ENCODE data around the gene CTDSPL. TPM values are rescaled to one million over a fixed set of nuclear protein-coding genes. Genes with fewer than 3 reads are reported as not detected.
A peak's percentile ranks its signal among the peaks of the same experiment; 100 is the strongest.

The CTDSPL gene
- total RNA-seq, 2 donors from 2014 or later: 75.5 to 80.0 TPM

DNA sequence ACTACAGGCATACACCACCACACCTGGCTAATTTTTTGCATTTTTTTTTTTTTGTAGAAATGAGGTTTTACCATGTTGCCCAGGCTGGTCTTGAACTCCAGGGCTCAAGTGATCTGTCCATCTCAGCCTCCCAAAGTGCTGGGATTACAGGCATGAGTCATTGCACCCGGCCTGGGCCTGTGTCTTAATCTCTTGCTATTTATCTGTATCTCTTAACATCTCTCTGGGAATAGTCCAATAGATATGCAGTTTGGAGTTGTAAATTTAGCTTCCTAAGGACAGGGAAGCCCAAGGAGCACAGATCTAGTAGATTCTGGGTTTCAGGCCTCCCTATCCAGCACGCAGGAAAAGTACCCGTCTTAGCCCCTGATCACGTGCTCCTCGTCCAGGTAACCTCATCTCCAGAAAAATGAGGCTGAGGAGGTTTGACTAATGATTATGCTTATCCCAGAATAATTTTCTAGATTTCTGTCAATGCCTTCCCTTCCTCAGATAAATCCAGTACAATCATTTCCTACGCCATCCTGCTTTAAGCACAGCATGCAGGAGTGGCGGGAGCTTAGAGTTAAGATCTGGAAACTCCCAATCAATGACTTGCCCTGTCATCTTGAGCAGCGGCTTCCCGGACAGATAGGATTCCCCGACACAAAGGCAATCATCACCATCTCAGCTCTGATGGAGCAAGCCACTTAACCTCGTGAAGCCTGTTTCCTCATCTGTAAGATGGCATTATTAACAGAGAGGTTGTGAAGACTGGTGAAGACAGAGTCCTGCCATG, 12.3 kb upstream of the CTDSPL start:
- intact Hi-C loops (cut with DNase I, micrococcal nuclease): no loop called here
- ATAC-seq (no peak), DNase-seq (no peak)

DNA sequence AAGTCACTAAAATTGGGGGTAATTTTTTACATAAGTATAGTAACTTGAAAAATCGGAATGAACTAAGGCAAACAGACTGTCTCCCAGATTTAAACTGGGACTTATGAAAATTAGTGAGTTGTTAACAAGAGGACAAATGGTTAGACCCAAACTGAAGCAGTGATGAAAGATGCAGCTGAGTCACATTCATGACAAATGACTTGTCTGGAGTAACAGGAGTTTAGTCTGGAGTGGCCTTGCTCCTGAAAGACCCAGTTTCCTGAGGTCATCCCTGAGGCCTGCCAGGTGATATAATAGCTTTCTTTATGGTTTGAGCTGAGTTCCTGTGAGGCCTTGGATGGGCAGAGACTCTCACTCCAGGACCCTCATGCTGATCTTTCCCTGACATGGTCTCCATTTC, 9.6 kb upstream of the CTDSPL start:
- ATAC-seq: no peak
- intact Hi-C loops (cut with DNase I, micrococcal nuclease): no loop called here
- no peak for DNase-seq

DNA sequence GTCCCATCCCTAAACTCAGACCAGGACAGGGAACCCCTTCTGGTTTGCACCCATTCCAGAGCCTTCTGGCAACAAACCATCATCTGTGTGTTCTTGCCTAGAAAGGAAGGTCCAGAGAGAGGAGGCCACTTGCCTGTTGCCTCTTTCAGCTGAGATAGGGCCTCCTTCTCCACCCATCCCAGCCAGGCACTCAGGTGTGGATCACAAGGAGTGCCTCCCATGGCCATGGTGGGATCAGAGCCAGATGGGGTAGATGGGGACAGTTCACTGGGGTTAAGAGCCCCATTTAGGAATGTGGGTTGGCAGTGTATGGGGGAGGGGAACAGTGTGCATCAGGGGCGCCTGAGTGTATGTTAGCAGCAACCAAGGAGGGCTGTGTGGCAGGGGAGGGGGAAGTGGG, 8.9 kb upstream of the CTDSPL start:
- intact Hi-C loops (cut with DNase I, micrococcal nuclease): no loop called here
- DNase-seq (no peak), ATAC-seq (no peak)

DNA sequence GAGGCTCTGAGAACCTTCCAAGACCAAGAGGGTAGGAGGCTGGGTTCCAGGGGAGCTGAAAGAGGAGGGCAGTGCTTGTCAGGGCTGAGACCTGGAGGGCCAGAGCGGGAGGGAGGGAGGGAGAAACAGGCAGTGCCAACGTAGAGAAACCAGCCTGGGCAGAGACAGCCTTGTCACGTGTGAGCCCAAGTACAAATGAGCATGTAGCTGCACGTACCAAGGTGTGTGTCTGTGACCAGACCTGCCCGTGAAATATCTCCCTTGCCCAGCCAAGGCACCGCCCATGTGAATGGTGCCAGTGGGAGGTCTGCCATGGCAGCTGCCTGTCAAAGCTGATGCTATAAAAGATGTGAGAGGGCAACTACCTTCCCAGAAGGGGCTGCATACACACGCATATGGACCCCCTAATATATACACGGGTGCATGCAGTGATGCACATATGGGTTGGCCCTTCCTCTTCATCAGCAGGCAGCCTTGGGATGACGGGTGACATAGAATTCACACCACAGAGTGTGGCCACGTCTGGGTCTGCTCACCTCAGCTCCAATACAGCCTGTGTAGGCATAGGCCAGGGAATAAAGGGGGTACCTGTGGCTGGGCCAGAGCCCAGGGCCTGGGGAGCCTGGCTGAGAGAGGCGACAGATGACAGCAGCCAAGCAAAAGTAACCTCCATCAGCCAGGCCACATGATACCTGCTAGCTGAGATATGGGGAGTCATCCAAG, 7.8 kb upstream of the CTDSPL start:
- peak; percentile 64 to 81 for DNase-seq
- ATAC-seq: peak; percentile 91
- intact Hi-C loops (cut with DNase I, micrococcal nuclease): loop anchor here in 1 of 2 donors (2.0 kb wide), 1 partner anchor 113 kb away; no protein-coding TSS in a partner anchor

DNA sequence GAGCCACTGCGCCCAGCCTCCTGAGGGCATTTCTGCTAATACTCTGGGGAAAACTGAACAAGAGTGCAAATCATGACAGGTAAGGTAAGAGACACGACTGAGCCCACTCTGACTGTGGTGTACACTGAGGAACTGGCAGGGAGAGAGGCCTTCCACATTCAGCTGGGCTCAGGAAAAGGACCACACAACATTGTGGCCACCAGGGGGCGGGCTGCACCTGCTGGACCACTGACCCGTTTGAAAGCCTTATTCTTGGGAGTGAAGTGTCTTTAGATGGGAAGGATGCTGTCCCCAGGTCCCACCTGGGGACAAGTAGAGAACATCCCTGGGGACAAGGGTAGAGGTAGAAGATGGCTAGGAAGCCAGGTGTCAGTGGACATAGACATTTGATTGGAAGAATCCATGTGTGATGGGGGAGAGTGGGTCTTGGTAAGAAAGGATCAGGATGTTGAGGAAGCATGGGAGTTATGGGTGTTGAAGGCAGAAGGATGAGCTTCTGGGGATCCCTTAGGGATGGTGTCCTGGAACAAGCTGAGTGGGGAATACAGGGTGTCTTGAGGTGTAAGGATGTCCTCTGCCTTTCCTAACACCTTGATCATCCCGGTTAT, 6.2 kb upstream of the CTDSPL start:
- ATAC-seq (peak; percentile 44), DNase-seq (peak; percentile 62 to 91)
- intact Hi-C loops (cut with DNase I, micrococcal nuclease): loop anchor here in 1 of 2 donors (2.0 kb wide), 1 partner anchor 111 kb away; no protein-coding TSS in a partner anchor

DNA sequence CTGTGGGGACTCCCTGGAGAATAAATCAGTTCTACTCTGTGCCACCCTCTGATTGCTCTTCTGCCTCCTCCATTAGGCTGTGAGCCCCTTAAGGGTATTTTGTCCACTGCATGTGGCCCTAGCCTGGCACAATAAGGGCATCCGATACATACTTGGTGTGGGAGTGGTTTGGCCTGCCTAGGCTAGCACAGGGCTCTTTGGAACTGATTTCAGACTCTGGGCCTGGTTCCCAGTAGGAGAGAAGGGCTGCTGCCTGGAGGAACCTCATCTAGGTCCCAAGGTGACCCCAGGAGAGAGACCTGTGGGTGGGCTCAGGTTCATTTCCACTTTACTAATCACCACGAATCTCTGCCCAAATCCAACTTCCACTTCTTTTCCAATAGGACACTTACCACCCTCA, 5.3 kb upstream of the CTDSPL start:
- no peak for ATAC-seq
- no peak for DNase-seq
- intact Hi-C loops (cut with DNase I, micrococcal nuclease): no loop called here

DNA sequence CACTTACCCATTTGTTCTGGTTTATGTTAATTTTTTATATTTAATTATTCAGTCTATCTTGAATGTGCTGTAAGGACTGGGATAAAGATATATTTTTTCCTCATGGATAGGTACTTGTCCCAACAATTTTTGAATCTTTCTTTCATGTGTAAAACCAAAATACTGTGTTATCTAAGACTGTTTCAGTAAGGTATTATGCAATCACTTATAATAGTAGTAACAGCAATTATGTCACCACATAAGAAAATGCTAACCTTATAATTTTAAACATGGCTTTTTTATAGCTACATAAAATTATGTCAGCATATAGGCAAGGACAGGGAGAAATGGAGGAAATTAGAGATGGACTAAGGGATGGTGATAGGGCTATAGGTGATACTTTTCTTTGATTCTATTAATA, 2.9 kb upstream of the CTDSPL start:
- ATAC-seq (no peak), DNase-seq (no peak)
- intact Hi-C loops (cut with DNase I, micrococcal nuclease): no loop called here

DNA sequence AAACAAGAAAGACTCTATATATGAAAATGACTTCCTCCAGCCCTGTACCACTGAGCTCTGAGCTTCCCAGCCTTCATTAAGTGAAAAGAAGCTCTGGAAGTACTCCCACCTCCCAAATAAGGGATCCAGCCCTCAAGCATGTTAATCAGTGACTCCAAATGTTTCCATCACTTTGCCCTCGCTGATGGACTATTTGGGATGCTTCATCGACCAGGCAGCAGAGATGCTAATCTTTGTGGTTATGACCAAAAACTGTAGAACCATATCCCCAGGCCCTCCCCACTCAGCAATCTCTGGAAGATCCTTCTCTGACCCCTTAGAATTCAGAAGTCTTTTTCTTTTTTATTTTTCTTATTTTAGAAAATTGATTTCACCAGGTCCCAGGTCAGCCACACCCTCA, 2.3 kb upstream of the CTDSPL start:
- intact Hi-C loops (cut with DNase I, micrococcal nuclease): no loop called here
- no peak for ATAC-seq
- DNase-seq: no peak

DNA sequence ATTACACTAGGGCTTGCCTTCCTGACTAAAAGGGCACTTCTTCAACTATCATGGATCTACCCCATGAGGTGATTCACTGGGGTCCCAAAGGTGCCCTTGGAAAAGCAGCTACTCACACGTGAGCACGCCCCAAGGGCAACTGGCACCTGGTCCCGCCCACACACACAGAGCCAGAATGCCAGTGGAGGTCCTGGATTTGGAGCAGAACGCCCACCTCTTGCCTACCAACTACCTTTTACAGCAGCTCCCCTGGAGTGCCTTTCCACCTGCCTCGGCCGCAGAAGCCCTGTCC, 1.8 kb upstream of the CTDSPL start:
- intact Hi-C loops (cut with DNase I, micrococcal nuclease): no loop called here
- ATAC-seq (no peak), DNase-seq (no peak)

DNA sequence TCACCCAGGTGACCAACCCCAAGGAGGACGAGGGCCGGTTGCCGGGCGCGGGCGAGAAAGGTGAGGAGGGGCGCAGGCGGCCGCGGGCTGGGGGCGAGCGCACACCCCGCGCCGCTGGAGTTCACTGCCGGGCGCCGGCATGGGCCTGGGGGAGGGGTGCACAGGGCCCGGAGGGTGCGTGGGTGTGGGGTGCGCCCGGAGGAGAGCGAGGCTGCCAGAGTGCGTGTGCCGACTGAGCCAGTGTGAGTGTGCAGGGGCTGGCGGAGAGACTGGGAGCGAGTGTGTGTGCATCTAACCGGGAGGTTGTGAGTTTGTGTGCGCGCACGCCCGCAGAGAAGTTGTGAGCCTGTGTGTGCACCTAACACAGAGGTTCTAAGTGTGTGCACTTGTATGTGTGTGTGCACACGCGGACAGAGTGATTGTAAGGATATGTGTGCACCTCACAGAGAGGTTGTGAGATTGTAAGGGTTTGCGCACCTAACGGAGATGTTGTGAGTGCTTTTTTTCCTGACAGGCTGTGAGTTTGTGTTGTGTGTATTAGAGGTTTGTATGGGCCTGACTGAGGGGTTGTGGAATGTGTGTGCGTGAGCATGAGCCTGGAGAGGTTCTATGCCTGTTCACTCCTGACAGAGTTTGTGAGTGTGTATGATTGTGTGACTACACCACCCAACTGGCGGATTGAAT, 681 bp downstream of the CTDSPL start:
- ATAC-seq: peak; percentile 29
- DNase-seq: peak; percentile 58 to 61
- intact Hi-C loops (cut with DNase I, micrococcal nuclease): no loop called here

DNA sequence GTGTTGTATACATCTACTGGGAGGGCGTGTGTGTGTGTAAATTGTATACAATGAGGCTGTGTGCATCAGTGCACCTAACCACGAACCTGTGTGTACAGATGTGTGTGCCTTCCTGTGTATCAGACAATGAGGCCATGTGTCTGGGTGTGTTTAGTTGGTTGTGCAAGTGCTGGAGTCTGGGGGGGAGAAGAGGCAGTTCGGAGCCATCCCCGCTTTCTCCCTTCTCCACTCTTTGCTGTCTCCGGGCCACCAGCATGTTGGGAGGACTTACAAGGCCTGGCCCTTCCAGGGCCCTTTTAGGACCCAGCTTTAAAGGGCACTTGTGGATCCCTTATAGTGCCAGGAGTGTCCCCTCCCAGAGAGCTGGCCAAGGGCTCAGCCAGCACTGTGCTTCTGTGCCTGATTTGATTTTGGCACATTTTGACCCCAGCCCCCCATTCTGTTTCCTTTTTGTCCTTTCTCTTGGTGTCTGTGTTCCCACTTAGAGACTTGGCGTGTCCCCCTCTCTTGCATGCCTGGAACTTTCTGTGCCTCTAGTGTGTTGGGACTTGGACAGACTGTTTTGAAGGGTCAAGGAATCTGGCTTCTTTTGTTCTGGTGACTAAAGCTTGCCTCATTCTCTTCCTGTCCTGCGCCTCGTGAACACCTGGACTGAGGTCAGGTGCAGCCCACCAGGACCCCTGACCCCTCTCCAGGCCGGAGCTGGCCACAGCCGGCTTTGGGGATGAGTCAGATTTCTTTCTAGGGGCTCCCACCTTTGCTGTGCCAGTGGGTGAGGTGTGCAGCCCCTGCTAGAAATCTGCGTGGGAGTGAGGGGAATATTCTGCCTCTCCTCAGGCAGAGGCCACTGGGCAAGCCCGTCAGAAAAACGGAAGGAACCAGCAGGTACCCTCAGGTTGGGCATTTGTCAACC, 1.5 kb downstream of the CTDSPL start:
- ATAC-seq: peak; percentile 1
- intact Hi-C loops (cut with DNase I, micrococcal nuclease): no loop called here
- DNase-seq: peak in 1 of 2 donors; percentile 26

DNA sequence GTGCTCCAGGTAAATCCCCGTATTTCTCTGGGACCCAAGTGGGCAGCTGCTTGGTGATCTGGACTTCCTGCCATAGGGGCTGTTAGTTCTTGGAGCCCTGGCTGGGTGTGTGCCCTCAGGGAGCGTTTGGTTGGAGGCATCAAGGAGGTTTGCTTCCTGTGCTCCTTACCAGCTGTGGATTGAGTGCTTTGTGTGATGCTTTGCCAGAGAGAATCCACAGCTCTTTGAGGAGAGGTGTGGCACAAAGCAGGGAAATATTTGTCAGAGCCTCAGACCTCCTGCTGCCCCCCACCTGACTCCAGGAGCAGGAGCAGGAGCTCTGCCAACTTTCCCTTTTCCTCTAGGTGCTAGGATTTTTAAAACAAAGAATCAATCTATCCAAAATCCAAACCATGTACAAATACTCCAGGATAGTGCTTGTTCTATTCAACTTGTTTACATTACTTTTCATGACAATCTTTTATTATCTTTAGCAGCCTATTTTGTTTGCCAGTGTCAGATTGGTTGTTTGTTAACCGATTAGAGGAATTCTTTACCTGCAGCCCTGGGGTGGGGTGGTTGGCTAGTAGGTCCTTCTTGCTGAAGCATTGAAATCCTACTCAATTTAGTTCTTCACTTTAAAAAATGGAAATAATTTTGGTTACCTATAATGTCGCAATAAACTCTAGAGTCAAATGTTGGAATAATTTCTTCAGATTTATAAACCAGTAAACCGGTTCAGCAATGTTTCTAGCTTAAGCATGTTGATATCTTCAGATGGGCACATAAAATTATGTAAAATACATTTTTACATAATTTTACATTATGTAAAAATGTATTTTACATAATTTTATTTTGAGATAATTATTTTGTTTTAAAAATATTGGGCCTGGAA, 2.5 kb downstream of the CTDSPL start:
- DNase-seq: no peak
- ATAC-seq: no peak
- intact Hi-C loops (cut with DNase I, micrococcal nuclease): no loop called here

DNA sequence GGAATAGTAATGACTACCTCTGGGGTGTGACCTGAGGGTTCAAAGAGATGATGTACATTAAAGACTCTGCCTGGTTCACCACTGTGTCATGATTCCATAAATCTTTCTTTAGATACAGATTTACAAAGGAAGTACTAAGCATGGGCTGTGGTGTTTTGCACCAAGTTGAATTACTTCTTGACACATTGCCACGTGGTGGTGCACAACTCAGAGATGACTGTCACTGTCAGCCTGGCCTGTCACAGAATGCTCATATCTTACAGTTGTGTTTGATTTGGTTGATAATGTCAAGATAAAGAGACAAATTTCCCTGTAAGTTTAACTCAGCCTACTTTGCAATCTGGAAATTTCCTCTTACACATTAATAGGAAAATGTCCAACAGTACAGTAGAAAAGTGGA, 3.2 kb downstream of the CTDSPL start:
- intact Hi-C loops (cut with DNase I, micrococcal nuclease): no loop called here
- ATAC-seq: no peak

DNA sequence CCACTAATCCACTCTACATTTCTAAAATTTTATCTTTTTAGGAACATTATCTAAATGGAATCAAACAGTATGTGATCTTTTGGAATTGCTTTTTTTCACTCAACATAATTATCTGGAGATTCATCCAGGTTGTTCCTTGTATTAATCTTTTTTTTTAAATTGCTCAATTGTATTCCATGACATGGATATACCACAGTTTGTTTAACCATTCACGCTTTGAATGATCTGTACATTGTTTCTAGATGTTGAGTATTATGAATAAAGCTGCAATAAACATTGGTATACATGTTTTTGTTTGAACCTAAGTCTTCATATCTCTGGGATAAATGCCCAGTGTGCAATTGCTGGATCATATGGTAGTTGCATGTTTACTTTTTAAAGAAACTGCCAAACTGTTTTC, 5.5 kb downstream of the CTDSPL start:
- ATAC-seq (no peak), DNase-seq (no peak)
- intact Hi-C loops (cut with DNase I, micrococcal nuclease): no loop called here

More for the DNA sequence above, 3.2 kb downstream of the CTDSPL start:
- no peak for DNase-seq

DNA sequence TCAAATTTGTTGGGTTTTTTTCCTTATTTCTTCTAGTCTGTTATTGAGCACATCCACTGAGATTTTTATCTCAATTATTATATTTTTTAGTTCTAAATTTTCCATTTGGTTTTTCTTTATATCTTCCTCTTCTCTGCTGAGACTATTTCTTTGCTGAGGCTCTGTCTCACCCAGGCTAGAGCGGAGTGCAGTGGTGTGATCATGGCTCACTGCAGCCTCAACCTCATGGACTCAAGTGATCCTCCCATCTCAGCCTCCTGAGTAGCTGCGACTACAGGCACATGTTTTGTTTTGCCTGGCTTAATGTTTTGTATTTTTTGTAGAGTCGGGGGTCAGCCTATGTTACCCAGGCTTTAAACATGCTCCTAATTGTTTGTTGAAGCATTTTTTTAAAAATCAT, 10.2 kb downstream of the CTDSPL start:
- intact Hi-C loops (cut with DNase I, micrococcal nuclease): no loop called here
- ATAC-seq (no peak), DNase-seq (no peak)

DNA sequence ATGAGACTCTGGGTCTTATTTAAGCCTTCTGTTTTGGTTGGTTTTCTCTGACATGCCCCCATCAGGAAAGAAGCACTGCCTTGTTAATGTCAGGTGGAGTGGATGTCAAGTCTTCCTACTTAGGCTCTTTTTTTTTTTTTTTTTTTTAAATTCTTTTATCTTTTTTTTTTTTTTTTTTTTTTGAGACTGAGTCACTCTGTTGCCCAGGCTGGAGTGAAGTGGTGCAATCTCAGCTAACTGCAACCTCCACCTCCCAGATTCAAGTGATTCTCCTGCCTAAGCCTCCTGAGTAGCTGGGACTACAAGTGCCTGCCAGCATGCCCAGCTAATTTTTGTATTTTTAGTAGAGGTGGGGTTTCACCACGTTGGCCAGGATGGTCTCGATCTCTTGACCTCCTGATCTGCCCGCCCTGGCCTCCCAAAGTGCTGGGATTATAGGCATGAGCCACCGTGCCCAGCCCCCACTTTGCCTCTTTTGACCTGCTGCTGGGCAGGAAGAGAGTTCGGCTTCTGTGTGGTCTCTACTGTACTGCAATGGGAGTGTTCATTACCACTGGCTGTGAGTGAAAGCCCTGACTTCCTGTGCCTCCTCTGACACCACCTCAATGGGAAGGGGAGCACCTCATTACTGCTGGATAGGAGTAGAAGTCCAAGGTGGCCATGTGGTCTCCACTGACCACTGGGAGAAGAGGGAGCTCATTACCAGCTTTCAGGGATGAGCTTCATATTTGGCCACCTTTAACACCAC, 10.9 kb downstream of the CTDSPL start:
- ATAC-seq: no peak
- intact Hi-C loops (cut with DNase I, micrococcal nuclease): no loop called here
- DNase-seq: no peak

DNA sequence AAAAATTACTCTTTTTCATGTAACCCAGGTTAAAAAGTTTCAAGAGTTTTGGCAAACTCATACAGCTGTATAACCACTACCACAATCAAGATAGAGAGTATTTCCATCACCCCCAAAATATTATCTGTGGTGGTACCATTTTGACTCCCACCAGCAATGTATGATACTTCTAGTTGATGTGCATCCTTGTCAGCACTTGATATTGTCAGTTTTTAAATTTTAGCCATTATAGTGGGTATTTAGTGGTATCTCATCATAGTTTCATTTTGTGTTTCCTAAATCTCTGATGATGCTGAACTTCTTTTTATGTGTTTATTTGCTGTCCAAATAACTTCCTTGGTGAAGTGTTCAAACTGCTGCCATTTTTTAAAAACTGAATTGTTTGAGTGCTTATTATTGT, 14.6 kb downstream of the CTDSPL start:
- DNase-seq (no peak), ATAC-seq (no peak)
- intact Hi-C loops (cut with DNase I, micrococcal nuclease): no loop called here

Data from left colon (tissue), 2 donors.